Measurements from ENCODE around the gene ITPRIPL1.

ITPRIPL1 gene

GRCh38 chr2:96320728-96321622, 4.1 kb upstream of the ITPRIPL1 start:
- DNase-seq (ENCODE audit: low read depth): no peak

GRCh38 chr2:96323849-96324248, 1.3 kb upstream of the ITPRIPL1 start:
- DNase-seq (ENCODE audit: low read depth): no peak

GRCh38 chr2:96324721-96325040, 436 bp upstream of the ITPRIPL1 start:
- no peak for DNase-seq (ENCODE audit: low read depth)

- DNase-seq (ENCODE audit: low read depth): no peak
Measured at GRCh38 chr2:96325884-96326255, 753 bp downstream of the ITPRIPL1 start.

- no peak for DNase-seq (ENCODE audit: low read depth)
Measured at GRCh38 chr2:96326564-96326963, 1.4 kb downstream of the ITPRIPL1 start.

GRCh38 chr2:96326990-96327820, 2.1 kb downstream of the ITPRIPL1 start:
- DNase-seq (ENCODE audit: low read depth): no peak

- no peak for DNase-seq (ENCODE audit: low read depth)
Measured at GRCh38 chr2:96329456-96329855, 4.3 kb downstream of the ITPRIPL1 start.

- no peak for DNase-seq (ENCODE audit: low read depth)
Measured at GRCh38 chr2:96329874-96330273, 4.8 kb downstream of the ITPRIPL1 start.

GRCh38 chr2:96330407-96330806, 5.3 kb downstream of the ITPRIPL1 start:
- no peak for DNase-seq (ENCODE audit: low read depth)

GRCh38 chr2:96333708-96334107, 8.6 kb downstream of the ITPRIPL1 start:
- DNase-seq (ENCODE audit: low read depth): no peak

GRCh38 chr2:96336104-96336775, 11.1 kb downstream of the ITPRIPL1 start:
- DNase-seq (ENCODE audit: low read depth): no peak

- no peak for DNase-seq (ENCODE audit: low read depth)
Measured at GRCh38 chr2:96336873-96337272, 11.8 kb downstream of the ITPRIPL1 start.

- DNase-seq (ENCODE audit: low read depth): no peak
Measured at GRCh38 chr2:96340493-96341414, 15.6 kb downstream of the ITPRIPL1 start.

GRCh38 chr2:96341641-96342040, 16.5 kb downstream of the ITPRIPL1 start:
- no peak for DNase-seq (ENCODE audit: low read depth)

GRCh38 chr2:96342085-96342484, 17.0 kb downstream of the ITPRIPL1 start:
- DNase-seq (ENCODE audit: low read depth): no peak

GRCh38 chr2:96344011-96344410, 18.9 kb downstream of the ITPRIPL1 start:
- no peak for DNase-seq (ENCODE audit: low read depth)

- DNase-seq (ENCODE audit: low read depth): no peak
Measured at GRCh38 chr2:96345438-96345837, 20.3 kb downstream of the ITPRIPL1 start.

- no peak for DNase-seq (ENCODE audit: low read depth)
Measured at GRCh38 chr2:96345868-96346462, 20.8 kb downstream of the ITPRIPL1 start.

- no peak for DNase-seq (ENCODE audit: low read depth)
Measured at GRCh38 chr2:96347395-96347794, 22.3 kb downstream of the ITPRIPL1 start.

- DNase-seq (ENCODE audit: low read depth): no peak
Measured at GRCh38 chr2:96353032-96353561, 28.0 kb downstream of the ITPRIPL1 start.

GRCh38 chr2:96353606-96354101, 28.5 kb downstream of the ITPRIPL1 start:
- DNase-seq (ENCODE audit: low read depth): no peak
